HTR-8/SVneo (cell line): ENCODE results near the gene MOB3B.
A peak's percentile ranks its signal among the peaks of the same experiment; 100 is the strongest.
"Not testable (repeated sequence)": the region's sequence is repeated elsewhere in the genome, so short reads cannot be mapped to it uniquely, and the experiment has no call there.

Experiments
- DNase-seq: peaks from one replicate; pipeline ENCODE4 v3.0.0; 2011; ENCODE audit warnings: low spot score, mixed read lengths; ENCODE audit not compliant: insufficient read length
- FAIRE-seq: peaks from 2 replicates; lab custom pipeline; 2011; peaks lifted over from hg19 to GRCh38; lab: Jason Lieb, UNC

The MOB3B gene

DNA sequence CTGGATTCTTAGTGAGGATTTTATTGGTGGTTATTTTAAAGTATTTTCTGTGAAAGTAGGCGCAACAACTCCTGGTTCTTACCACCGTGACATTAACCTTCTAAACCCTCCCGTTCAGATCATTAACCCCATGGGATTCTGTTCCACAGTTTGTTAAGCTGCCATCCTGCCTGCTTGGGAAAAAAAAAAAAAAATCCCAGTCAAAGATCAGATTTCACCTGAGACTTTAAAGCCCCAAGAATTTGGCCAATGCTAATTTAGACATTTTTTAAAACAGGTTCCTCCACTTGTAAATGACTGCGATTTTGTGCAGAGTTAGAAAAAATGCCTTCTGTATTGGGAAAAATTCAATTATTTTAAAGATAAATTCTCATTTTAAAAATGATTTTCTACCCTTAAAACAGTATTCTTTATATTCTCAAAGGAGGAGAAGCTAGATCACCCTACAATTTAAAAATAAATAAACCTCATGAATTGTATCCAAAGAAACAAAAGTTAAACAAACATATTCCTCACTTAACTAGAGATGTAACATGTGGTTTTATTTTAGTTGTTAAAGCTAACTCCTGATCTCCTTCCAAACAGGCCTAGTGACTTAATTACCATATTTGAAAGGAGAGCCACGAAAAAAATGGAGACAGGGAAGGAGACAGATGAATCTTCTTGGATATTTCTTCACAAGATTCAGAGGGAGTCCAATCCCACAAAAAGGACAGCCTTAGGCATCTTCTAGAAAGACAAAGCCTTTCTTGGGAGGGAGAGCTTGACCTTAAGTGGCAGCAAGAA is 98.7 kb downstream of the MOB3B start:
- FAIRE-seq (no peak), DNase-seq (no peak)

DNA sequence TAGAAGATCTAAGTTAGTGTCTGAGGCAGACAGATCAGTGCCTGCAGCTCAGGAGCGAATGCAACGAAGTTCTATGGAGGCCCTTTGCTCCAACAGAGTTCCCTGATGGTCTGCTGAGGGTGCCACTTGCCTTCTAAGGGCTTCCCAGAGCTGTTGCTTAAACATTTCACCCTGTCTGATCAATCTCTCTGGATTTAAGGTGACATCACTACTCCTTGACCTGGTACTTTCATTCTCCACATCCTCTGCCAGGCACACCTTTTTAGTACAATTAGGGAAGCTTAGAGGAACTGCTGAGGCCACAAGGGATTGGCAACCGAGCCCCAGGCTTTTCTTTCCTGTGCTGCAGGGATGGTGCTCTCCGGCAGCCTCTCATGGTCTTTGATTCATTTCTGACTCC is 99.7 kb downstream of the MOB3B start:
- FAIRE-seq, result no peak
- no peak for DNase-seq

DNA sequence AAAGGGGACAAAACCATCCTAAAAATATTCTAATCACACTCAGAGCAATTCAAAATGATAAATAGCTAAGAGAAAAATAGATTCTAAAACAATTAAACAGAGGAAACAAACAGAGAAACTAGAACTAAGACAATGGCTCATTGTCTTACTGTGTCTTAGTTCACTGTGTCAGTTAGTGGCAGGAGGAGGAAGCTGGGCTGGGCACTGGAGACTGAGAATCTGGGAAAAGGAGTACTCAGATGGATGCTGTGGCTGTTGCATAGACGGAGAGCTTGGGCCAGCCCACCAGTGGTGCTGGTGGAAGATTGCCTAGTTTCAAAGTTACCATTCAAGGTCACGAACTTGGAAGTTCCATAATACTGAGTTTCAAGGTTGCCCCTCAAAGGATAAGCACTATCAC is 100.2 kb downstream of the MOB3B start:
- FAIRE-seq, result no peak
- no peak for DNase-seq

DNA sequence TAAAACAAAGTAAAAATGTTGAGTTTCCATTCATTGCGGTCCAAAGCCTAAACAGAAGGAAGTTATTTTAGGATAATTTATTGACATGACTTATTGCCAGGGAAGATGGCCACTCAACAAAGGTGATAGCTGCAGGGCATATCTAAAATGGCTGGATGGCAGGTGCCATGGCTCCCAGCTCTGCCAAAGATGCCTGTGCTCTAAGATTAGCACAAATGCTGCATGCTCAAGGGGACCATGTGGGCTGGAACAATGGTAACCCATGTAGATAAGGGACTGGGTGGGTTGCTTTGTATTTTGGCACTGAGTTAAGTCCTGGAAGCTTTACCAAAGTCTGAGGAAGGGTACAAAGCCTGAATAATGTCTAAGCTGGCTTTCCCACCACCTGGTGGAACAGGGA is 101.1 kb downstream of the MOB3B start:
- no peak for DNase-seq

DNA sequence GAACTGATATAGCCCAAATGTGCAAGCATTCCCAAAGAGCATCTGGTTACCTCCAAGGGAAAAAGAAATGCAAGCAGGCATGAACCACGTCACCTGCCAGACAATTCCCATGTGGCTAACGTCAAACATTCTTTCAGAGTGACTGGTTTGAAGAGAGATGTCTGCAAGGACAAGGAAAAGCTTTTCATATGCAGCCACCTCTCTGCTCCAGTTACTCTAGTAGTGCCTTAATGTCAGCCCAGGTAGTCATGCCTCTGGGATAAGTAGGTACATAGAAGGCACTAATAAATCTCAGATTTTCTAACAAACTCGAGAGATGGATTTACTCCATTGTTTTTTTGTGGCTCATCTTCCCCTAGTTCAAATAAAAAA is 102.4 kb downstream of the MOB3B start:
- DNase-seq (peak; percentile 41), FAIRE-seq (no peak)

More for the DNA sequence above, 101.1 kb downstream of the MOB3B start:
- no peak for FAIRE-seq

DNA sequence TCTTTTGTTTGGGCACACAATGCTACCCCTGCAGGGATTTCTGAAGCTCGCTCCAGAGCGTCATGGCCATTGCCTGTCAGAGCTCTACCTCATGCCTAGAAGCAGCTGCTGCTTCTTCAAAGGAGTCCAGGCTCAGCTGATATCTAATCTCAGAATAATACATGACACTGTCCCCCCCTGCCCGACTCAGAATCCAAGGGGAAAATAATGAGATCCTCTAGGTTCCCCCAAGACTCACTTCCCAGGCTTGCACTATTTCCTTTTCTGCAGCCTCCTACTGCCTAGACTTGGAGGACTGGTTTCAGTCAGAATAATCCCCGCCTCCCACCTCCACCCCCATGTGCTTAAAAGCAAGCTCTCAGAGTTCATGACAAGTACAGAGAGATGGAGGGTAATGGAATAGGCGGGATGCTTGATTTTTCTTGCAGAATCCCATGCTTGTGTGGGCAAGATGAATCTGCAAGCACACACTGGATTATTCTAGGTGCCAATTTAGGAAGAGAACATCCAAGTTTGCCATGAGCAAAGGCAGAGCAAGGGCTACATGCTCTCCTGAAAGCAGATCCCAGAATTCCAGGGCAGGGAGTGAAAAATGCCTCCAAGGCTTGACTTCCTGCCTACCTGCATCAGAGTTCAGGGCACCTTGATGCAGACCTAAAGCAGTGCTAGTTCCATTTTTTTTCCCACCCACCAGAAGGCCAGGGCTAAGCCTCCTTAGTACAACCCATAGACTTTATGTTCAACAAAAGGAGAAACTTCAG is 102.9 kb downstream of the MOB3B start:
- DNase-seq (no peak), FAIRE-seq (no peak)

DNA sequence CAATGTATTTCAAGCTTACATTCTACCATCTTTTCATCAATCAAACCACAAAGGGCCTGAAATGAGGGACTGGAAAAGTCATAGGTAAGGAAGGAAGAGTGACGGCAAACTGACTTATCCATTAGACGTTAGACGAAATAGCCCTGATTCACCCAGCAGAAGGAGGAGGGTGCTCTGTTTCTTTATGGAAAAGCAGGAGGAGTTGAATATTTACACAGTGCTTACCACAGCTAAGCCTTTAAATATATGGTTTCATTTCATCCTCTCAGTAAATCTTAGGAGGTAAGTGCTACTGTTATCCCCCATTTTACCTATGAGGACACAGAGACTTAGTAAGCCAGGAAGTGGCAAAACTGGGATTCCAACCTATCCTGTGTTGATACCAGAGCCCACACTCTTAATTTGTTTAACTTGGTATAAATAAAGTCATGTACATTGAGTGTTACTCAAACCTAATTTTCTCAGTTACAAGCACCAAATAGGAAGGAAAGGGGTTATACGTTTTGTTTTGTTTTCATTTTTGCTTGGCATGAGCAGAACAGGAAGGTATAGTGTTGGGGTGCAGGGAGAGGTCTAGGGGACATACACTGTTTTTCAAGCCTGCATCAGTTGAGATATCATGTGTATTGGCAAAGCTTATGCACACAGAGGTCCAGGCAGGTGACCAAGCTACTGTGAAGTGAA is 103.6 kb downstream of the MOB3B start:
- FAIRE-seq (no peak), DNase-seq (no peak)

DNA sequence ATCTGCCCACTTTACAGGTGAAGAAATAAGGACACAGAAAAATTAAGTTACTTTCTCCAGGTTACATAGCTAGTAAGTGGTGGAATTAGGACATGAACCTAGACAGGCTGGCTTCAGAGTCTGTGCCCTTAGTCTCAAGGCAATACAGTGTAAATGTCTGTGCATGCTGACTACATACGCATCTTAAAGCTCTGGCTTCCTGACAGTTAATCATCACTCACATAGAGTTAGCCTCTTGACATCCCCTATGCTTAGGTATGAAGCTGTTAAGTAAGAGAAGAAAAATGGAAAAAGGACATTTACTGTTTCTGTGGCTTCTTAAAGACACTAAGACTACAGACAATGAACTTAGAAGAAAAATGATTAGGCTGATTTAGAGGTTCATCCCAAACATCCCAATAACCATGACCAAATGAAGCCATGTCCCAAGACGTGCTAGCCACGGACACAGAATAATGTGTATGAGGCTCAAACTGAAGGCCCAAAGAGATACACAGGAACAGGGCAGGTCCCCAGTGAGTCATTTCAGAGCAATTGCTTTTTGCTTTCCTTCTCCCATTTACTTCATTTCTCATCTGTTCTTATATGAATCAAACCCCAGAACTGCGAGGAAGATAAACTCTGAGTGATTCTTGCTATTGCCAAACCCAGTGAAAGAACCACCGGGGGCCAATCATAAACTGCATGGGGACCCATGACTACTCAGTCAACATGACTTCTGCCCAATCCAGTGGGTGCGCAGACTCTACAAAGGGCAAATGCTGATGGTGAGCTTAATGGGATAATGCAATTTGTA is 105.5 kb downstream of the MOB3B start:
- FAIRE-seq (no peak), DNase-seq (no peak)

DNA sequence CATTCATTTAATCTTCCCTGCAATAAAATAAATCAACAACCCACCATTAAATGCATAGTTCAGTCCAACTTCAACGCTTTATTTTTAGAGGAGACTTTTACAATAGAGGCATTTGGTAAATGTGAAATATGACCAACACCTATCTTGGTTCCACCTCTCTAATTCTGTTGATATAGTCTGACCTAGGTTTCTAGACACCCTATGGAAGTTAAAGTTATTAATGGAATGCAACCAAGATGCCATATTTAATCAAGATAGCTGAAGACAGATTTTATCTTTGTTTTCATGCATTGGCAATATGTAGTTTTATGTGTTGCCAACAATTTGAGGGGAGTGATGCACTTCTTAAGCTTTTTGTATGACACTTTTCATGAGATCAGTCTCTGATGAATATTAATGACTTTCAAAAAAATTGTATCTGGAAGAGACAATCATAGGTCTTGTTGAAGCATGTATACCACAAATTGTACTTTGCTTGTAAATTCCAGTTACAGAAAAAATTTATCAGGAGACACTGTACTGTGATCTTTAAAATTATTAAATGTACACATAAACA is 107.3 kb downstream of the MOB3B start:
- FAIRE-seq (no peak), DNase-seq (no peak)

DNA sequence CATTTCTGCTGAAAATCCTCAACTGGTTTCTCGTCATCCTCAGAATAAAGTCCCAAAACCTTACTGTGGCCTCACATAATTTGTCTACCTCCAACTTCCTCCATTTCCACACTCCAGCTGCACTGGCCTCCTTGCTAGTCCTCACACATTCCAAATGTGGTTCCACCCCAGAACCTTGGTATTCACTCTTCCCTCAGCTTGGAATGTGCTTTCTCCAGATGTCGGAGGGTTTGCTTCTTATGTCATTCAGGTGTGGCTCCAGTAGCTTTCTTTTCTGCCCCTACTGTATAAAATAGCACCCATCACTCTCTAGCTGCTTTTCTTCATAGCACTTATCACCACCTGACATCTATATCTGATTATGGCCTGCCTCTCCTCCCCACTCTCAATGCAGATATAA is 108.0 kb downstream of the MOB3B start:
- no peak for DNase-seq
- FAIRE-seq, result no peak

DNA sequence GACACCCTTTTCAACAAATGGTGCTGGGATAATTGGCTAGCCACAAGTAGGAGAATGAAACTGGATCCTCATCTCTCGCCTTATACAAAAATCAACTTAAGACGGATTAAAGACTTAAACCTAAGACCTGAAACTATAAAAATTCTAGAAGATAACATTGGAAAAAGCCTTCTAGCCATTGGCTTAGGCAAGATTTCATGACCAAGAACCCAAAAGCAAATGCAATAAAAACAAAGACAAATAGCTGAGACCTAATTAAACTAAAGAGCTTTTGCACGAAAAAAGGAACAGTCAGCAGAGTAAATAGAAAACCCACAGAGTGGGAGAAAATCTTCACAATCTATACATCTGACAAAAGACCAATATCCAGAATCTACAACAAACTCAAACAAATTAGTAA is 110.1 kb downstream of the MOB3B start:
- not testable (repeated sequence) for DNase-seq, FAIRE-seq

DNA sequence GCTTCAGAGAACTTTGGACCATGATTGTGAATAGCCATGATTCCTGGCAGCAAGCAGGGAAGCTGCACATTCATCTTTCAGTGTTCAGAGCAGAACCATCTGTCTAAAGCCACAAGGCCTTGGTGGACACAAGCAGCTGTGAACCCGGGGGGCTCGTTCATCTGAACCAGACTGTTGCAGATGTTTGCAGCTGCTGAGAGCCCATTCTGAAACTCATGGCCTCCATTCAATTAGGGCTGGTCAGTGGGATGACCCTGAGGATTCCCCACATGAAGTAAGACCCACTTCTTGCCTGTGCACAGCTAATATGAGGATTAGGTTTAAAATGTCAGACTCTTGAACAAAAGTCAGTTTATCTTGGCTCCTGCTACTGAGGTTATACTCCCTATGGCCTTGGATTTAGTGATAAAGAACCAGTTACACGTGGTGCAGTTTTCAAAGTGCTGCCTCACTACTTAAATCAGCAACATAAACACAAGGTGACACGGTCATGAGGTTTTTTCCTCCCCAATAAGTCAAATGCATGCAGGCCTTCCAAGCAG is 115.3 kb downstream of the MOB3B start:
- FAIRE-seq (no peak), DNase-seq (no peak)

DNA sequence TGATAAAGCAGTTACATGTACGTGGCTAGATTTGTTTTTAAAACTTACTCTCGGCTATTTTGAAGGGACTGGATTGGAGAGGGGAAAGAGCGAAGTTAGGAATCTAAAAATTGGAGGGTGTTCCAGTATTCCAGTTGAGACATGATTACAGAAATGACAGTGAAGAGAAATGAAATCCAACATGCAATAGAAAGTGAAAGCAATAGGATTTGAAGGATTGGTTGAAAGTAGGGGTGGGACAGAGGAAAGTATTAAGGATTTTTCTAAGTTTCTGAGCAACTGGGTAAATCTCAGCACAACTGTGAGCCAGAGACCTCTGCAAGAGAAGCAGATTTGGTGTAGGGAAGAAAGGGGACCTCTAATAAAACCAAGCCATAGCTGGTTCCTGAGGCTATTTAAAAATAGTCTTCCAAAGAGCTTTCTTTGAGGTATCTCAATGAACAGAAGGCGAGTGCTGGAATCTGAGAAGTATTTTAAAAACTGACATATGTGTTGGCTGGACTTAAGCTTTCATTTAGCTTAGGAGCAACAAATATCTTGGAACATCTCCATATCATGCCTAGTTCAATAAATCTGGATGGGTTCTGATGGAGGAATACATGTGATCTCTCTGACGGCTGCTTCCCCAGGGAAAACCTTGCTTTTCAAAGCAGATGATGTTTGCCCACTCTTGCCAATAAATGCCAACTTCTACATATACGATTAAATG is 115.9 kb downstream of the MOB3B start:
- DNase-seq (no peak), FAIRE-seq (no peak)

DNA sequence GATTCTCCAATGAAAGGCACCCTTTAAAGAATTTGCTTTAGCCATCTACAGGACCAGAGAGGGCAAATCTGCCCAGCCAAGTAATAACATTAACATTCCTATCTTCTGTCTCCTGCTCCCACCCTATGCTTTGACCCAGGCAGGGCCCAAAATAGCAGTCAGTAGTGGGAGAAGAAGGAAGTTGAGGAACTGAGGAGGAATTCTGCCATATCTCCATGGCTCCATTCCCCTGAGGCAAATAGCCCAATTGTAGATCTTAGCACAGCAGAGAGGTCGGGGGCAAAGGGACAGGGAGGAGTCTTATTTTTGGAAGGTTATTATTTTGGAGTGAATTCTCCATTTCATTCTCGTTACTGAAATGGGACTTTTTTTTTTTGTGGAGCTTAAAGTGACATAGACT is 116.7 kb downstream of the MOB3B start:
- no peak for FAIRE-seq
- no peak for DNase-seq

DNA sequence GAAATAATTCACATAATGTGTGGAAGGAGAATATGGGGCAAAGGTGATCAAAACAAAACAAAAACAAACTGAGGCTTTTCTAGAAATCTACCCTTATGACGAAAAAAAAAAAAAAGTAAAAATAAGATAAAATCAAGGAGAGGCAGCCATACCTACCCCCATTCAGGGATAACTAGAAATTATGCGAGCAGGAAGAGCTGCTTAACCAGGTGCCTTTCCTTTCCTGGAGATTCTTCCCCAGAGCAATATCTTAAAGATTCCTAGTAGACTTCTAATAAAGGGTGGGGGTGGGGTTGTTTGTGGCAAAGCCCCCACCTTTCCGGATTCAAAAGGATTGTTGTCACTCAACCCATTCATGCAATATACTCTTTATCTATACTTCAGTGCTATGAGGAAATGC is 117.5 kb downstream of the MOB3B start:
- no peak for FAIRE-seq
- no peak for DNase-seq

DNA sequence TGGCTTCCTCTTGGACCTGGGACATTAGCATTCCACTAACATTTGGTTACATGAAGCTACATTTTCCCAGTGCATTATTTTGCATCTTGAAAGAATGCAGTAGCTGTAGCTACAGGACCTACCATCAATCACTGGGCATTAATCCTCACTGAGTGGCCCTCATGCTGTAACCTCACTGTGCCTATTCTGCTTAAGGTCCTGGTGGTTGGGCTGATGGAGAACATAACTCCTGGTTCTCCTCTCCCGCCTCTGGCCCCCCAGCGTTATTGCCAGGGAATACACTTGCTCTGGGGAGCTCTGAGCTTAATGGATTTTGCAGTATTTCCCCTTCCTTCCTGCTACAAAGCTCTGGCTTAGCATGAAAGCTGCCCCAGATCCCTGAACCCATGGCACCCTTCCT is 121.1 kb downstream of the MOB3B start:
- DNase-seq (no peak), FAIRE-seq (no peak)

DNA sequence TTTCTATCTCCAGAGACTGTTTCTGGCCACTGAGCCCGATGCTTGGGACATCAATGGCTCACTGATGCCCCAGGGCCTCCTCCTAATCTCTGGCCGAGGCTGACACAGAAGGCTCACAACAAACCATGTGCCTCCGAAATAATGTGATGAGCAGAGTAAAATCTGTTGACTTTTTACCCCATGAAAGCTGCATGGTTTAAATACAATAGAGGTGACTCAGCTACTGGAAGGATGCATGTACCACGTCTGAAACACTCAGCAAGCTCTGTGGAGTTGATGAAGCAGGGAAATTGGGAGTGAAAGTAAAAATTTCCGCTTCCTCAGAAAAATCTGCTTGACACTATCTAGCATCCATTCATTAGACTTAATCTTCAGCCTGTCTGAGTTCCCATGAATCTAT is 121.6 kb downstream of the MOB3B start:
- peak; percentile 13 for DNase-seq
- no peak for FAIRE-seq

DNA sequence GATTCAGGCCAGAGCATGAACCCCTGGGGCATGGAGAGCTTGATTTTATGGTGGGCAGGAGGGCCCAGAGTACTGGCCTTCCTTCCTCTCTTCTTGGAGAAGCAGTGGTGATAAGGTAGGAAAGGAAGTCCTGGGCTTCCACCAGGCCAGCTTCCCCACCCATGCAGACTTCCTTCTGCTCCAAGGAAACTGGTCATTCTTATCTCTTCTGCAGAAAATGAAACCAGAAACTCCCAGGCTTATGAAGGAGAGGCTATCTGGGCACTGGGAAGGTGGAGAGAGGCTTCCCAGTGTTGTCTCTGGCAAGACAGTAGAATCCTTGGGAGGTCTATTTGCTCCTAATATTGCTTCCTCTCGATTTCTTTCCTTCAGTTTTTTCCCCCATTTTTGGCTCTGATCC is 122.1 kb downstream of the MOB3B start:
- no peak for FAIRE-seq

DNA sequence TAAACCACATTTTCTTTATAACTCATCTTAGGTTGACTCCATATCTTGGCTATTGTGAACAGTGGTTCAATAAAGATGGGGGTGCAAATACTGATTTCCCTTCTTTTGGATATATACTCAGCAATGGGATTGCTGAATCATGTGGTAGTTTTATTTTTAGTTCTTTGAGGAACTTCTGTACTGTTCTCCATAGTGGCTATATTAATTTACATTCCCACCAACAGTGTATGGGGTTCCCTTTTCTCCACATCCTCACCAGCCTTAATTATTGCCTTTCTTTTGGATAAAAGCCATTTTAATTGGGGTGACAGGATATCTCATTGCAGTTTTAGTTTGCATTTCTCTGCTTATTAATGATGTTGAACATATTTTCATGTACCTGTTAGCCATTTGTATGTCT is 125.0 kb downstream of the MOB3B start:
- DNase-seq (no peak), FAIRE-seq (no peak)

More for the DNA sequence above, 122.1 kb downstream of the MOB3B start:
- DNase-seq, result no peak
